ENCODE measurements around the gene NGLY1. TPM values are rescaled to one million over a fixed set of nuclear protein-coding genes. Genes with fewer than 3 reads are reported as not detected.

Gene NGLY1
- total and polyA plus RNA-seq, 2 of the 8 experiments (the other 6 are each of a cell fraction or from before 2014, with no cell fraction given): 3.1 to 24.8 TPM

DNA sequence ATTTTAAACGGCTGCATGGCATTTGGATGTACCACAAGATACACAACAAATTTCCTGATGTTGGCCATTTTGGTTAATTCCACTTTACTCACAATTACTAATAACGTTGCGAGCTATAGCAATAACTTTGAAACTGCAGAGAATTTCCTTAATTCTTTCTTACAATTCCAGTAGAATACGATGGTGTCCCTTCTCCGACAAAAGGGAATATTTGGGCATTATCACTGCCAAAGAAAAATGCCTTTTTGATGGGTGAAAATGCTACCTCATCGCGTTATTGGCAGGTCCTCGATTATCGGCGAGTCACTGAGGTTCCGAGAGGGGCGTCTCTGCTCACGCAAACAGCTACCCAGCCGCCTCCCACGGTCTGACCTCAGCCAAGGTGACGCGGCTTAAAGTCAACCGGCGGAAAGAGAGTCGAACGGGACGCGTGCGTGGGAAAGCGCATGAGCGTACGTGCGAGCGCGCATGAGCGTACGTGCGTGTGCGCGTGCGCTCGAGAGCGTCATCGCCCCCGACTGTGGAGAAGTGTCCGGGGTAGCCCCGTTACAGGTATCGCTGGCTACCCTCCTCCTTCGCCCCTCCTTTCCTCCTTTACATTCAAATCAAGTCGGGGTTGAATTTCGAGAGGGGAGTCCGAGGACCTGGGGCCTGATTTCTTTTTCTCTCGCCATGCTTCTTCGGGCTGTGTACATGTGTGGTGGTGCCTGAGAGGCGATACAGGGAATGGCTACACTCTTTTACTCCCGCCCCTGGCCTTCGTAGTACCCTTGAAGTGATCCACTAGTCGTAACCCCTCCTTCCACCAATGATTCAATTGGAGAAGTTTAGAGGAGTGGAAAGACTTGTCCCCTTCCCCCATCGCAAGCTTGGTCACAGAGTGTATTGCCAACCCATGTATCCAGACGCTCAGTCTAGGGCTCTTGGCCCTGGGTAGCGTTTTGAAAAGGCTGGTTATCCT is 6.6 kb upstream of the NGLY1 start, which contains the start of gene OXSM (continued):
- TF ChIP-seq NRF1 (IDR thresholded peaks at IDR 0.05; ENCODE audit: low read depth, low read length) (peak; percentile 45; the same call in 1 of the 2 replicates), RXRA (IDR thresholded peaks at IDR 0.05; ENCODE audit: insufficient read depth, low read depth, low read length) (no peak), POU5F1 (IDR thresholded peaks at IDR 0.05; ENCODE audit: low read depth, low read length) (no peak), KDM5A (IDR thresholded peaks at IDR 0.05; ENCODE audit: low read length) (no peak), JUN (IDR thresholded peaks at IDR 0.05; ENCODE audit: low read depth, low read length) (no peak), NANOG (IDR thresholded peaks at IDR 0.05; ENCODE audit: insufficient read depth, low read depth, low read length, poor library complexity, severe bottlenecking) (no peak), EGR1 (IDR thresholded peaks at IDR 0.05; ENCODE audit: borderline replicate concordance, low read depth, low read length) (no peak), YY1 (IDR thresholded peaks at IDR 0.05; ENCODE audit: low read depth, low read length) (no peak), RAD21 (IDR thresholded peaks at IDR 0.05 in 1 of 2, conservative IDR thresholded peaks at IDR 0.05 in 1 of 2; ENCODE audit: low read depth in 2 of 2, low read length in 2 of 2) (no peak)
